Measurements from ENCODE around the gene TRIM69.
"Not testable (repeated sequence)": the region's sequence is repeated elsewhere in the genome, so short reads cannot be mapped to it uniquely, and the experiment has no call there.

The TRIM69 gene

DNA sequence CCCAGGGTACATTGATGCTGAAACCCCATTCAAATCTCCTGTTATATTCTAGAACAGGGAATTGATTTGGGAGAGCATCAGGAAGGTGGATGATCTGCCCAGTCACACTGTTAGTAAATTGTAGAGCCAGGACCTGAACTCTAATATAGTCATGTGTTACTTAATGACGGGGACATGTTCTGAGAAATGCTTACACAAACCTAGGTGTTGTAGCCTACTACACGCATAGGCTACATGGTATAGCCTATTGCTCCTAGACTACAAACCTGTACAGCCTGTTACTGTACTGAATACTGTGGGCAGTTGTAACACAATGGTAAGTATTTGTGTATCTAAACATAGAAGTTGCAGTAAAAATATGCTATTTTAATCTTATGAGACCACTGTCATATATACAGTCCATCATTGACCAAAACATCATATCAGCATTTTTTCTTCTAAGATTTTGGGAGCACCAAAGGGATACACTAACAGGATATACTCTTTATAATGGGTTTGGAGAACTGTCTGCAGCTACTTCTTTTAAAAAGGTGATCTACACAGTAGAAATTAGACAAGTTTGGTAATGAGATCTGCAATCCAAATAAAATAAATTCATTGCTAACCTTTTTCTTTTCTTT, 19.2 kb upstream of the TRIM69 start:
- no peak for DNase-seq (ENCODE audit: low read depth)

DNA sequence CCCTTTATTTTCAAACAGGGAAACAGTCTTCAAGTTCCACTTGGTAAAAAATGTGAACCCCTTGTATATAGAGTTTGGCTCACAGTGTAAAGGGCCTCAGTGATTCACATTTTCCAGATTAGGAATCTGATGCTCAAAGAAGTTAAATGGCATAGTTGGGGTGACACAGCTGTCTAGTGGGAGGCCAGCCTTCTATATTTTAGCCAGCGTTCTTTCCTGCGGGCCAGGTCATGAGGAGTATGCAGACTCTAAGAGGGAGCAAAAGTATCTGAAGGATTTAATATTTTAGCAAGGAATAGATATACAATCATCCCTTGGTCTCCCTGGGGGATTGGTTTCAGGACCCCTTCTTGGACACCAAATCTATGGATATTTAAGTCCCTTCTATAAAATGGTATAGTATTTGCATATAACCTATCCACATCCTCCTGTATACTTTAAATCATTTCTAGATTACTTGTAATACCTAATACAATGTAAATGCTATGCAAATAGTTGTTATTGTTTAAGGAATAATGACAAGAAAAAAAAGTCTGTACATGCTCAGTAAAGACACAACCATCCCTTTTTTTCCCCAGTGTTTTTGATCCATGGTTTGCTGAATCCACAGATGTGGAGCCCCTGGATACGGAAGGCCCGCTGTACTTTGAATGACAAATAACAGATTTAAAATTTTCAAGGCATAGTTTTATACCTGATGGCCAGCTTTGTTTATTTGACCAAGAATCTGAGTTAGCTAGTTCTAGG, 18.0 kb upstream of the TRIM69 start:
- DNase-seq (ENCODE audit: low read depth) = no peak

DNA sequence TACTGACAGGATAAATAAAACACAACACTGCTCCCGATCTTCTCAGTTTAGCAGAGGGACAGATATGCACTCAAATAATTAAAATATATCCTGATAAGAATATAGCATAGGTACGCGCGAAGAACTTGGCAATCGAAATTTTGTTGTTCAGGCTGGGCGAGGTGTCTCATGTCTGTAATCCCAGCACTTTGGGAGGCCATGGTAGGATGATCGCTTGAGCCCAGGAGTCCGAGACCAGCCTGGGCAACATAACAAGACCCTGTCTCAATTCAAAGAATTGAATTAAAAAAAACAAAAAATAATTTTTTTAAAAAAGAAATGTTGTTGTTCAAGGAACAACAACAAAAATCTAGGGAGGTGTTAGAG, 17.4 kb upstream of the TRIM69 start:
- no peak for DNase-seq (ENCODE audit: low read depth)

DNA sequence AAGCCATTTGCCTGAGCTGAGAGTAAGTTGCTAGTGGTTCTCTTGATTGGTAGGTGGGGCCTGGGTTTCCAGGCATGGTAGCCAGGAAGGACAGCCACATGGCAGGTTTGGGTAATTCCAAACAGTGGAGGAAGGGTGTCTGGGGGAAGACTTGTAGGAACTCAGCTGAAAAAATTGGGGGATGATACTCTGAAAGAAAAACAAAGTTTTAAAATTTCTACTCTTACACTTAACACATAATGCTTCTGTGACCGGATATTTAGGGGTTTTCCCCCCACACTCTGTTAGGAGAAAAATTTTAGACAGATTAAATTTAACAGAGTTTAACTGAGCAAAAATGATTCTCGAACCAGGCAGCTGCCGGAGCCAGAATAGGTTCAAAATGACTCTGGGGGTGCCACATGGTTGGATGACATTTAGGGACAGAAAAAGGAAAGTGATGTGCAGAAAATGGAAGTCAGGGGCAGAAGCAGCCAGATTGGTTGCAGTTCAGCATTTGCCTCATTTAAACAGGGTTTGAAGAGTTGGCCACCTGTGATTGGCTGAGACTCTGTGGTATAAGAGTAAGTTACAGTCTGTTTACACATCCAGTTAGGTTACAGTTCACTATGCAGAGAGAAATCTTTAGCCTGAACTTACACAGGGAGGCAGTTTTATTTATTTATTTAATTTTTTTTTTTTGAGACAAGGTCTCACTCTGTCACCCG, 16.9 kb upstream of the TRIM69 start:
- DNase-seq (ENCODE audit: low read depth) = no peak

DNA sequence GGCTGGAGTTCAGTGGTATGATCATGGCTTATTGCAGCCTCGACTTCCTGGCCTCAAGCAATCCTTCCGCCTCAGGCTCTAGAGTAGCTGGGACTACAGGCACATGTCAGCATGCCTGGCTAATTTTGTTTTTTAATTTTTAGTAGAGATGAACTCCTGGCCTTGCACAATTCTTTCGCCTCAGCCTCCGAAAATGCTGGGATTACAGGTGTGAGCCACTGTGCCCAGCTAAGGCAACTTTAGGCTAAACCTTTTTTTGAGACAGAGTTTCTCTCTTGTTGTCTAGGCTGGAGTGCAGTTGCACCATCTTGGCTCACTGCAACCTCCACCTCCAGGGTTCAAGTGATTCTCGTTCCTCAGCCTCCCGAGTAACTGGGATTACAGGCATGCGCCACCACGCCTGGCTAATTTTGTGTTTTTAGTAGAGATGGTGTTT, 16.3 kb upstream of the TRIM69 start:
- DNase-seq (ENCODE audit: low read depth) = not testable (repeated sequence)

DNA sequence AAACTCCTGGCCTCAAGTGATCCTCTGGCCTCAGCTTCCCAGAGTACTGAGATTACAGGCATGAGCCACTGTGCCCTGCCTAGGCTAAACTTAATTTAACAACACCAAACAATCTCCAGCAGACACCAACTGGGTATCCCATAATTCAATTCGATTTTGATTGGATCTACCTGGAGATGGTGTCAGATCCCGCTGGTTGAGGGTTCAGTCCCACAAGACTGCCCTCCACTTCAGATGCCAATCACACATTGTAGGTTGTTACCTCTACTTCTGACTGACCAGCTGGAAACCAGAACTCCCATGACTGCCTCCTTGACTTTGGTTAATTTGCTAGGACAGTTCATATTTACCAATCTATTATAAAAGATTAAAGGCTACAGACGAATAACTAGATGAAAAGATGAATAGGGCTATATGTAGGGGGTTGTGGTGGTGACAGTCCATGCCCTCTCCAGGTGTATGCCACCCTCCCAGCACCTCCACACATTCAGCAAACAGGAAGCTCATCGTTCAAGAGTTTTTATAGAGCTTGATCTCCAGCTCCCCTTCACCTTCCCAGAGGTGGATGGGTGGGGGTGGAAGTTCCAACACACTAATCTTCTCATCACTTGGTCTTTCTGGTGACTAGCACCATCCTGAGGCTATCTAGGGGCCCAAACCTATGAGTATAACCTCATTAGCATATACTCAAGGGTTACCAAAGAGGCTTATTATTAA, 15.7 kb upstream of the TRIM69 start:
- DNase-seq (ENCODE audit: low read depth) = no peak

DNA sequence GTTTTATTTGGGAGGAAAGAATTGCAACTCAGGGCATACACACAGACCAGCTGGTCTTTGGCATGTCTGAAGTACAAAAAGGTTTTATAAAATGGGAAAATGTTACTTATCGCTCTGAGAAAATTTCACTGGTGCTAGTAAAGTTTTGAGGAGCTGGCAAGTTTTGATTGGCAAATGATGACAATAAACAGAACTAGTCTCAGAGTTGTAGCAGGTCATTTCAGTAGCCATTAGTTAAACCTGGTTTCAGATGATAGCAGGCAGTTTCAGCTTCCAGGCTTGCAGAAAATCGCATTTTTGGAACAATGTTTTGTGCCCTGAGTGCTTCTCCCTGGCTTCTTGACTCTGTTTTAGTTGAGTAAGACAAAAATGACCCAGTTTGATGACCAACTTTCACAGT, 14.3 kb upstream of the TRIM69 start:
- no peak for DNase-seq (ENCODE audit: low read depth)

DNA sequence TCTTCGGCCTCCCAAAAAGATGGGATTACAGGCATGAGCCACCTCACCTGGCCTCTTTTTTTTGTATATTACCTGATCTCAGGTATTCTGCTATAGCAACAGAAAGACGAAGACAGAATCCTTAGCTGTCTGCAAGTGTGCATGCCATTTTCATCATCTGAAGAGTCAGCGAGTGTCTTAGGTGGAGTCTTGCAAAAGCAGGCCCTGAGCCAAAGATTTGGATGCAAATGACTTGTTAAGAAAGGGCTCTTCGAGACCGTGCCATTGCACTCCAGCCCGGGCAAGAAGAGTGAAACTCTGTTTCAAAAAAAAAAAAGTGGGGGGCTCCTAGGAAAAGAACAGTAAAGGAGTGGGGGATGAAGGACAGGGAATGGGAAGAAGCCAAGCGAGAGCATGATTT, 10.2 kb upstream of the TRIM69 start:
- no peak for DNase-seq (ENCODE audit: low read depth)

DNA sequence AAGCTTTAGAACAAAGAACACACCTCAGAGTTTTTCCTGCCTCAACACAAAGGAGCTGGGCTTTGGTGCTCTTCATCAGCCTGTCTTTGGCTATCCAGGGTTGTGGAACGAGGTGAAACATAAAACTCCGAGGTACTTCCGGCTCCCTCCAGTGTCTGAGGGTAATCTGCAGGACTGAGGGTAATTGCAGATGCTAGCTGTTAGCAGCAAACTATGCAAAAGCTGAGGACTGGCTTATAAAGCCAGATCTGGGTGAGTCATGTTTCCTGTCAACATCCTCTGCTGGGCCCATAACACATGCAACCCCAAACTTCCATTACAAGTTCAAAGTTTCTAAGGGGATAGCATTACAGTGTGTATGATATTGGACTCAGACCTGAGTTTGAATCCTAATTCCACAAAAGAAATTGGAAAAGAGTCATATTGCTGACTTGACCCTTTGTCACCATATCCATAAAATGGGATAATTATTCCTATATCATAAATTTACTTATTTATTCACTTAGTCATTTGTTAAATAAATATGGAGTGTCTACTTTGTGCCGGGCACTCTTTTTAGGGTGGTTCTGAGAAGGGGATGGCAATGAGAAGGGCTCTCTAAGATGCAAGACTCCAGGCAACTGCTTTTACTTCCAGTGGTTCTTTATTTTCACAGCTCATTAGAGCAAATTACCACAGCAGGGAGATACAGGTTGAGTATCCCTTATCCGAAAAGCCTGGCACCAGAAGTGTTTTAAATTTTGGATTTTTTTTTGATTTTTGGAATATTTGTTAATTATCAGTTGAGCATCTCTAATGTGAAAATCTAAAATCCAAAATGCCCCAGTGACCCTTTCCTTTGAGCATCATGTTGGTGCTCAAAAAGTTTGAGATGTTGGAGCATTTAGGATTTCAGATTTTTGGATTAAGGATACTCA, 9.5 kb upstream of the TRIM69 start:
- peak; percentile 83 for DNase-seq (ENCODE audit: low read depth)

DNA sequence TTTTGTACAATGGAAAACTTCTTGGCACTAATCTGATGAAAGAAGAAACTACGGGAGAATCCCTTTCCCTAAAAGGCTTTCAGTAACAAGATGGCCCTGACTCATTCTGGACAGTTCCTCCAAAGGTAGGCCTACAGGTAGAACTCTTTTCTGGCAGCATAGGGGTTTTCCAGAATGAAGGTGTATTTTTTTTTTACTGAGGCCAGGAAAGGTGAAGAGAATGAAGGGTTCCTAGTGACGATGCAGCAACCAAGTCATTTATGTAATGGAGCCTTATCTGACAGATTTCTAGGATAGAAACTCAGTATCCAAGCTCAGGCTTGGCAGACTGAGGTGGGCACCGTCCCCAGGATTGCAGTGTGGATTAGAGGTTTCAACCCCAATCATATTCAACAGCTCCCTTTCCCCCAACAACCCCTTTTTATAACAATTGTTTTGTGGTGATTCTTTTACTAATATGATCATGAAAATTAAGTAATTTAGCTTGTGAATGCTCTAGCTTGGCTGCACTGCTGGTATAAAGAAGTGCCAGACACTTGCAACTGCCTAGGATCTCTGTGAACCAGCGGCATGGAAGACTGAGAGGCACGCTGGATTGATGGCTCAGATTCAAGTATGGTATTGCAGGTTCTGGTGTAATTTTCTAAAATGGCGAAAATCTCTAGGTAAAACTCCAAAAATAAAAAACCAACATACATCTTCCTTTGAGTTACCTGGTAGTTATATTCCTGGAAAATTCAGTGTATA, 8.7 kb upstream of the TRIM69 start:
- no peak for DNase-seq (ENCODE audit: low read depth)

DNA sequence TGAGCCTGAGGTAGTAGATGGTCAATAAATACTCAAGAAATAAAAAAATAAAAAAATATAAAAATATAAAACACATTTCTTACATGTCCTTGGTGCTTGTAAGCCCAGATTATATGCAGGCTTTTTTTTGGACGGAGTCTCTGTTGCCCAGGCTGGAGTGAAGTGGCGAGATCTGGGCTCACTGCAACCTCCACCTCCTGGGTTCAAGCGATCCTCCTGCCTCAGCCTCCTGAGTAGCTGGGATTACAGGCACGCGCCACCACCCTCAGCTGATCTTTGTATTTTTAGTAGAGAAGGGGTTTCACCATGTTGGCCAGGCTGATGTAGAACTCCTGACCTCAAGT, 8.1 kb upstream of the TRIM69 start:
- DNase-seq (ENCODE audit: low read depth) = not testable (repeated sequence)

DNA sequence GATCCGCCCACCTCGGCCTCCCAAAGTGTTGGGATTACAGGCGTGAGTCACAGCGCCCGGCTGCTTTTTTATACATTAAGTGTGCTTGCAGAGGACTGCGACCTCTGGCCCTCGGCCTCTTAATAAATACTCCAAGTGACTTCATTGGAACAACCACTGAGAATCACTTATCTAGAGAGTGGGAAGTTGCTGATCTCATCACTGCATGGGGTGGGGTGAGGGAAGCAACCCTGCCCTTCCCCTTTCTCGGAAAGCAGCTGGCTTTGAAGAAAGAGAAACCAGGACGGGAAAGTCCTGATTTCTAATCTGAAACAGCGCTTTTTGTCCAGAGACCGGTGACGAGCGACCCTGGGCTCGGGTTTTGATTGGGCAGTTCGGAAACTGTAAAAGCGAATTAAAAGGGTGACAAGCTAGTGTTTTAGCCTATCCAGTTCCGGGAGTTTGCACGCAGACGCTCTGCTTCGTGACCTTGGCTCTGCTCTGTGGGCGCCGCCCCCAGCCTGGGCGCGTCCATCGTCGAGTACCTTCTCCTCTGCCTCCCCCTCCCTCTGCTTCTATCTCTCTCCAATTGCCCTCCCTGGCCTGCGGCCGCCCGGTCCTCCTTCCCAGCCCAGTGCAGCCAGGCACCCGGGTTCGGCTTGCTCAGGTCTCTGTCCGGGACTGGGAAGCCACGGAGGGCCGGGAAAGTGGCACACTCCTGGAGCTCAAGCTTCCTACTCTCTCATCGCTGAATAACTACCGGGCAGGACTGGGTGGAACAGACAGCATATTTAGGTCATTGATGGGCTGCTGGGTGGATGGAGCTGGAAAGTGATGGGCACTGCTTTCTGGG, 7.5 kb upstream of the TRIM69 start:
- peak; percentile 98 for DNase-seq (ENCODE audit: low read depth)

DNA sequence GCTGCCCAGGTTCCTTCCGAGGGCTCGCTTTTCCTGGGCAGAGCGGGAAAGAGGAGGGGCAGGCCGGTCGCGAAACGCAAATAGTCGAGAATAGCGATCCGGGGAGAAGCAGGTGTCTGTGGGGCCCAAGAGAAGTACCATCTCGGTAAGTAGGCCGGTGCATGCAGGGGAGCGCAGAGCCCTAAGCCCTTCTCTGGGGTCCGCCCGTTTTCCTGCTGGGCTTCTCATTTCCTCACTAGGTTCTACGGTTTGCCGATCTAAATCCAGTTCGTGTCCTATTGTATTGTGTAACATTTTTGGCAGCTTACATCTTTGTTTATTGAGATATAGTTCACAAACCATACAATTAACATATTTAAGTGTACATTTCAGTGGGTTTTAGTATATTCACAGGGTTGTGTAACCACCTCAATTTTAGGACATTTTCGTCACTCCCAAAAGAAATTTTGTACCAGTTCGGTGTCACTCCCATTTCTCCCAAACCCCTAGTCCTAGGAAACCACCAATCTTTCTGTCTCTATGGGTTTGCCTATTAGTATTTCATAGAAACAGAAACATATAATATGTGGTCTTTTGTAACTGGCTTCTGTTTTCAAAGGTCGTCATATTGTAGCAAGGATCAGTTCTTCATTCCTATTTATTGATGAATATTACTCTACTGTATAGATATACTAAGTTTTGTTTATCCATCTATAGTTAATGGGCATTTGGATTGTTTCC, 6.8 kb upstream of the TRIM69 start:
- DNase-seq (ENCODE audit: low read depth) = no peak

DNA sequence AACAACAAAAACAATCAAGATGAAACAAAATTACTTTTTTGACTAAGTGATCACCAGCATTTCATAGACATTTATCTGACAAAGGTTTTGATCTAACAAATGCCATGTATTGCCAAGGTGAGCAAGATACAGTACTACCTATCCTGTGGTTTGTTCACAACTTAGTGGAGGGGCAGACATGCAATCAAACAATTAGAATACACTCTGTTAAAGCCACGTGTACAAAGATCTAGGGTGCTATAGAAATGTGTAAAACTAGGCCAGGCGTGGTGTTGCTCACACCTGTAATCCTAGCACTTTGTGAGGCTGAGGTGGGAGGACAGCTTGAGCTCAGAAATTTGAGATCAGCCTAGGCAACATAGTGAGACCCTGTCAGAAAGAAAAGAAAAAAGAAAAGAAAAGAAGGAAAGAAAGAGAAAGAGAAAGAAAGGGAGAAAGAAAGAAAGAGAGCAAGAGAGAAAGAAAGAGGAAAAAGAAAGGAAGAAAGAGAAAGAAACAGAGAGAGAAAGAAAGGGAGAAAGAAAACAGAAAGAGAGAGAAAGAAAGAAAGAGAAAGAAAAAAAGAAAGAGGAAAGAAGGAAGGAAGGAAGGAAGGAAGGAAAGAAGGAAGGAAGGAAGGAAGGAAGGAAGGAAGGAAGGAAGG, 1.4 kb upstream of the TRIM69 start:
- no peak for DNase-seq (ENCODE audit: low read depth)

DNA sequence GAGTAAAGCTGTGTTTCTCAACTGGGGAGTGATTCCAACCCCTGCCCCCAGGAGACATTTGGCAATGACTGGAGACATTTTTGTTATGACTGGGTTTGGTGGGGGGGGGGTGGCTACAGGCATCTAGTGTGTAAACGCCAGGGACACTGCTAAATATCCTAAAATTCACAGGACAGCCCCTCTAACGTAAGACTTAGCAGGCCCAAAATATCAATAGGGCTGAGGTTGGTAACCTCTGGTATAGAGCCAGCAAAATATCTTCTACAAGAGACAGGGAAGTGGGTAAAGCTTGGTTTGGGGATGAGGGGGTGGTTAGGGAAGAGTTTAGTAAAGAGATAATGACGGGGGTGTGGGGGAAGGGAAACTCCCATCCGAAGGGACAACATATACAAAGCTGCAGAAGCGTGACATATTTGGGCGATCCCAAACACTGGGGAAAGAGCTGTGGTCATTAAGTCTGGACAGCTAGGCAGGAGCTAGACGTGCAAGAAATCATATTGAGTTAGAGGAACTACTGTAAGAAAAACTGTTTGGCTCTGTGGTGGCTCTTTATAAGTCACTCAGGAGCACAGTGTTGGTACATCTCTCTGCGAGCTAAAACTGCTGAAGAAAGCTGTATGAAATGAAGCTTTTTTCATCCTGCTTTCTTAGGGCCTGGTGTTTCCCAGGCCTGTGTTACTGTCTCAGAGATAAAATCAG, 697 bp upstream of the TRIM69 start:
- no peak for DNase-seq (ENCODE audit: low read depth)

DNA sequence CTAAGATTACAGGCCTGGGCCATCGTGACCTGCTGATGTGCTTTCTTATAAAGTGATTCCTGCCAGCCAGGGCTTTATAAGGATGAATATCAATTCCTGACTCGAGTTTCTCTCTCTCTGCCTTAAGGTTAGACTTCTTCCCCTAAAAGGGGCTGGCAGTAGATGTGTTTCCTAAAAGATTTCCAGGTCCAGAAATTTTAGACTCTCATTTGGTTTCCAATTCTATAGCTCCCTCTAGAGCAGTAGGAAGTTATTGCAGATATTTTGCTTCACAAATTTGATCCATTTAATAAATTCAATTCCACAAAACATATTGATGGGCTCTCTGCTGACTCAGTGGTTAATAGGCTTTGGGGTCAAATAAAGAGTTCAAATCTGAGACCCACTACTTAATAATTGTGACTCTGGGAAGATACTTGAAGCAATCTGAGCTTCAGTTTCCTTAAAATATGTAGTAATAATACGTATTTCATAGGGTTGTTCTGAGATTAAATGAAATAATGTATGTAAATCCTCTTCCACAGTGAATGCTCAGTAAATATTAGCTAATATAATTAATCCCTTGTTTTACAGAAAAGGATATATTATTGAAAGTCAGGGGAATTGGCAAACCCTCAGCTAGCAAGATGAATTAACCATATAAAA, 2.1 kb downstream of the TRIM69 start:
- no peak for DNase-seq (ENCODE audit: low read depth)

DNA sequence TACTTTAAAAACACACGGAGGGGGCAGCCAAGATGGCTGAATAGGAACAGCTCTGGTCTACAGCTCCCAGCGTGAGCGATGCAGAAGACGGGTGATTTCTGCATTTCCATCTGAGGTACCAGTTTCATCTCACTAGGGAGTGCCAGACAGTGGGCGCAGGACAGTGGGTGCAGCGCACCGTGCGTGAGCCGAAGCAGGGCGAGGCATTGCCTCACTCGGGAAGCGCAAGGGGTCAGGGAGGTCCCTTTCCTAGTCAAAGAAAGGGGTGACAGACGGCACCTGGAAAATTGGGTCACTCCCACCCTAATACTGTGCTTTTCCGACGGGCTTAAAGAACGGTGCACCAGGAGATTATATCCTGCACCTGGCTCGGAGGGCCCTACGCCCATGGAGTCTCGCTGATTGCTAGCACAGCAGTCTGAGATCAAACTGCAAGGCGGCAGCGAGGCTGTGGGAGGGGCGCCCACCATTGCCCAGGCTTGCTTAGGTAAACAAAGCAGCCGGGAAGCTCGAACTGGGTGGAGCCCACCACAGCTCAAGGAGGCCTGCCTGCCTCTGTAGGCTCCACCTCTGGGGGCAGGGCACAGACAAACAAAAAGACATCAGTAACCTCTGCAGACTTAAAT, 3.0 kb downstream of the TRIM69 start:
- not testable (repeated sequence) for DNase-seq (ENCODE audit: low read depth)
